H9 (cell line): ENCODE results near the gene ANGPT4. TPM values are rescaled to one million over a fixed set of nuclear protein-coding genes. Genes with fewer than 3 reads are reported as not detected.

Experiments used
- DNase-seq: peaks from one replicate; pipeline ENCODE4 v3.0.0-alpha.2; 2017
- H2AFZ ChIP-seq: one replicate; pipeline ENCODE4 v1.6.1; 2013; ENCODE audit warnings: mild to moderate bottlenecking, low read length, control low read depth, moderate library complexity
- H2AK5ac ChIP-seq: 2 replicates; pipeline ENCODE4 v1.6.1; 2013; ENCODE audit warnings: low read length, control low read depth, mixed read lengths; ENCODE audit not compliant: insufficient read length
- H2BK120ac ChIP-seq: one replicate; pipeline ENCODE4 v1.6.1; 2013; ENCODE audit warnings: low read depth, mild to moderate bottlenecking, low read length, control low read depth, inconsistent platforms; ENCODE audit not compliant: poor library complexity, severe bottlenecking
- H2BK12ac ChIP-seq: 2 replicates; pipeline ENCODE4 v1.6.1; 2013; ENCODE audit warnings: low read length, control low read depth, mixed read lengths, low read depth; ENCODE audit not compliant: insufficient read length
- H2BK15ac ChIP-seq: 2 replicates; pipeline ENCODE4 v1.6.1; 2013; ENCODE audit warnings: low read depth, low read length, control low read depth
- H2BK20ac ChIP-seq: one replicate; pipeline ENCODE4 v1.6.1; 2013; ENCODE audit warnings: low read depth, mild to moderate bottlenecking, low read length, control low read depth, inconsistent platforms; ENCODE audit not compliant: poor library complexity, severe bottlenecking
- H2BK5ac ChIP-seq: 2 replicates; pipeline ENCODE4 v1.6.1; 2013; ENCODE audit warnings: low read length, control low read depth, mixed read lengths; ENCODE audit not compliant: insufficient read length
- H3K14ac ChIP-seq: 2 replicates; pipeline ENCODE4 v1.6.1; 2013; ENCODE audit warnings: low read length, control low read depth; ENCODE audit not compliant: insufficient read depth
- H3K18ac ChIP-seq: 2 replicates; pipeline ENCODE4 v1.6.1; 2013; ENCODE audit warnings: low read depth, mild to moderate bottlenecking, mixed read lengths, low read length, control low read depth; ENCODE audit not compliant: insufficient read length
- H3K23ac ChIP-seq: 2 replicates; pipeline ENCODE4 v1.6.1; 2013; ENCODE audit warnings: low read length, control low read depth, mixed read lengths, low read depth; ENCODE audit not compliant: insufficient read length
- H3K23me2 ChIP-seq: 2 replicates; pipeline ENCODE4 v1.6.1; 2013; ENCODE audit warnings: low read depth, mild to moderate bottlenecking, mixed read lengths, low read length, control low read depth; ENCODE audit not compliant: insufficient read length, poor library complexity, severe bottlenecking
- H3K27ac ChIP-seq: 2 replicates; pipeline ENCODE4 v1.5.1; 2013; ENCODE audit warnings: low read length, control low read depth, mixed read lengths, low read depth; ENCODE audit not compliant: insufficient read length
- H3K27me3 ChIP-seq: 2 replicates; pipeline ENCODE4 v1.6.1; 2013; ENCODE audit warnings: low read length, control low read depth, inconsistent platforms; ENCODE audit not compliant: insufficient read depth
- H3K4ac ChIP-seq: 2 replicates; pipeline ENCODE4 v1.6.1; 2013; ENCODE audit warnings: low read depth, mild to moderate bottlenecking, control low read depth, inconsistent platforms, low read length, moderate library complexity
- H3K4me1 ChIP-seq: 2 replicates; pipeline ENCODE4 v1.6.1; 2013; ENCODE audit warnings: low read length, control low read depth, inconsistent platforms; ENCODE audit not compliant: insufficient read depth
- H3K4me2 ChIP-seq: 2 replicates; pipeline ENCODE4 v1.6.1; 2013; ENCODE audit warnings: low read length, control low read depth, mixed read lengths; ENCODE audit not compliant: insufficient read length, insufficient read depth
- H3K56ac ChIP-seq: 2 replicates; pipeline ENCODE4 v1.6.1; 2013; ENCODE audit warnings: low read depth, mild to moderate bottlenecking, mixed read lengths, low read length, control low read depth; ENCODE audit not compliant: insufficient read length
- H3K79me1 ChIP-seq: 2 replicates; pipeline ENCODE4 v1.6.1; 2013; ENCODE audit warnings: low read depth, mild to moderate bottlenecking, moderate library complexity, low read length, control low read depth, inconsistent platforms; ENCODE audit not compliant: insufficient read depth, poor library complexity, severe bottlenecking
- H3K79me2 ChIP-seq: 2 replicates; pipeline ENCODE4 v1.6.1; 2013; ENCODE audit warnings: low read length, control low read depth, inconsistent platforms; ENCODE audit not compliant: insufficient read depth
- H3K9ac ChIP-seq: 2 replicates; pipeline ENCODE4 v1.6.1; 2013; ENCODE audit warnings: low read length, control low read depth, mixed read lengths; ENCODE audit not compliant: insufficient read length; ENCODE audit errors: extremely low read depth
- H3K9me3 ChIP-seq: one replicate; pipeline ENCODE4 v1.6.1; 2013; ENCODE audit warnings: low read depth, low read length, inconsistent platforms; ENCODE audit not compliant: control insufficient read depth
- H3T11ph ChIP-seq: one replicate; pipeline ENCODE4 v1.6.1; 2013; ENCODE audit warnings: mild to moderate bottlenecking, low read length, control low read depth, inconsistent platforms
- H4K20me1 ChIP-seq: one replicate; pipeline ENCODE4 v1.6.1; 2013; ENCODE audit not compliant: control insufficient read depth, insufficient read length, insufficient read depth
- H4K5ac ChIP-seq: 2 replicates; pipeline ENCODE4 v1.6.1; 2013; ENCODE audit warnings: low read depth, mild to moderate bottlenecking, mixed read lengths, low read length, control low read depth; ENCODE audit not compliant: insufficient read length
- H4K8ac ChIP-seq: replicated peaks from 2 replicates; pipeline ENCODE4 v1.6.1; 2013; ENCODE audit warnings: low read length, control low read depth, mixed read lengths, low read depth; ENCODE audit not compliant: insufficient read length
- H4K91ac ChIP-seq: 2 replicates; pipeline ENCODE4 v1.6.1; 2013; ENCODE audit warnings: low read depth, mild to moderate bottlenecking, moderate library complexity, mixed read lengths, low read length, control low read depth; ENCODE audit not compliant: insufficient read length
- H3K27ac Mint-ChIP-seq, 3 experiments: 2 replicates in 2 of 3; 3 replicates in 1 of 3; pipeline ENCODE4 v1.8.0; 2020 to 2021; ENCODE audit warnings: mixed read lengths in 3 of 3, mild to moderate bottlenecking in 1 of 3, moderate library complexity in 1 of 3
- H3K27me3 Mint-ChIP-seq: 2 replicates; pipeline ENCODE4 v1.8.0; 2021; ENCODE audit warnings: low read depth, mild to moderate bottlenecking, moderate library complexity, mixed read lengths
- H3K36me3 Mint-ChIP-seq, 3 experiments: 2 replicates in 2 of 3; 3 replicates in 1 of 3; pipeline ENCODE4 v1.8.0; 2020 to 2021; ENCODE audit warnings: low read depth in 3 of 3, mixed read lengths in 3 of 3; ENCODE audit not compliant: insufficient read depth in 1 of 3
- H3K4me1 Mint-ChIP-seq, 2 experiments: 2 replicates each; pipeline ENCODE4 v1.8.0; 2020; ENCODE audit warnings: mixed read lengths in 2 of 2
- H3K4me3 Mint-ChIP-seq, 2 experiments: 2 replicates in 1 of 2; 3 replicates in 1 of 2; pipeline ENCODE4 v1.8.0; 2020 to 2021; ENCODE audit warnings: mild to moderate bottlenecking in 2 of 2, mixed read lengths in 2 of 2, moderate library complexity in 1 of 2
- H3K9me3 Mint-ChIP-seq, 2 experiments: 2 replicates in 1 of 2; 3 replicates in 1 of 2; pipeline ENCODE4 v1.8.0; 2020; ENCODE audit warnings: mild to moderate bottlenecking in 2 of 2, mixed read lengths in 2 of 2, moderate library complexity in 1 of 2
- WGBS: extraction: QIAGEN DNeasy Blood & Tissue Kit; methylation state at CpG from one replicate; pipeline ENCODE4 v1.1.7; 2013; ENCODE audit warnings: missing lambda C conversion rate, low lambda C conversion rate, mixed read lengths; ENCODE audit not compliant: insufficient read length; ENCODE audit errors: extremely low coverage; 5-methylcytosine and 5-hydroxymethylcytosine counted together
- total RNA-seq: library from RNA; stranded (reverse); gene quantifications from 2 replicates; pipeline ENCODE4 v1.2.1, GENCODE V29; 2021
- TF ChIP-seq, protein P1 (sequence below): fragments of 200-600 bp; sonication (generic); conservative IDR thresholded peaks from 3 replicates; pipeline ENCODE4 v1.8.0; 2021; ENCODE audit warnings: antibody characterized with exemption, mild to moderate bottlenecking

The ANGPT4 gene
- total RNA-seq, 1 experiment from 2014 or later, result 0.11 TPM

DNA sequence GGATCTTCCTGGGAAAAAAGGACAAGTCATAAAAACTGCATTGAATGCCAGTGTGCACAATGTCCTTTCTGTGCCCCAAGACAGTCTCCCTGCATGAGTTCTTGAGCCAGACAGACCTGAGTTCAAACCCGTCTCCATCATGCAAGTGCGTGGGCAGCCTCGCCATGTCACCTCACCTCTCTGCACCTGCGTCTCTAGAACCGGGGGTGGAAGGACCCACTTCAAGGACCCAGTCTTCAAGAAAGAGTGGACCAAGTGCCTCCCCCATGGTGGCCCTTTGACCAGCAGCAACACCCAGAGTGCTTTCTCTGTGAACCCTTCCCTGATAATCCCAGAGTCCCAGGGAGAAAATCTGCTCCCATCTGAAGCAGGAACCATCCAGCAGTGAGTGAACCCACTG is 23.5 kb upstream of the ANGPT4 start:
- no peaks in the 10 kb centered on the region for H3K79me2 ChIP-seq
- no peak overlapping the region for H4K8ac ChIP-seq
- no peak overlapping the region for H4K5ac ChIP-seq
- no peak overlapping the region for H2AFZ ChIP-seq
- H3K18ac ChIP-seq, result no peak overlapping the region
- no peak overlapping the region for H2BK20ac ChIP-seq
- H3K14ac ChIP-seq, result no peak overlapping the region
- WGBS, result no CpG with 5 or more reads among the region's 5 CpGs
- Mint-ChIP-seq H3K4me3 (no peak overlapping the region), H3K4me1 (peaks cover 16 to 21% of the 10 kb centered on the region in 2 experiments), H3K27ac (no peak overlapping the region), H3K9me3 (no peaks in the 10 kb centered on the region; a peak in 2 of 5 replicates), H3K27me3 (no peaks in the 10 kb centered on the region; the same call in none of the 2 replicates), H3K36me3 (no peaks in the 10 kb centered on the region)
- H3K79me1 ChIP-seq, result no peaks in the 10 kb centered on the region
- no peak overlapping the region for H3K4me2 ChIP-seq
- no peak overlapping the region for H4K91ac ChIP-seq
- no peaks in the 10 kb centered on the region for H3K27me3 ChIP-seq
- H3K56ac ChIP-seq, result no peak overlapping the region
- H2AK5ac ChIP-seq, result no peak overlapping the region
- no peak overlapping the region for H2BK12ac ChIP-seq
- no peak for DNase-seq
- H3K27ac ChIP-seq, result no peak overlapping the region
- H3K9ac ChIP-seq, result no peak overlapping the region
- H3K4ac ChIP-seq, result no peak overlapping the region
- H3K23ac ChIP-seq, result no peak overlapping the region
- H2BK120ac ChIP-seq, result no peak overlapping the region
- no peak overlapping the region for H2BK15ac ChIP-seq
- H4K20me1 ChIP-seq, result no peaks in the 10 kb centered on the region
- TF ChIP-seq, protein P1, sequence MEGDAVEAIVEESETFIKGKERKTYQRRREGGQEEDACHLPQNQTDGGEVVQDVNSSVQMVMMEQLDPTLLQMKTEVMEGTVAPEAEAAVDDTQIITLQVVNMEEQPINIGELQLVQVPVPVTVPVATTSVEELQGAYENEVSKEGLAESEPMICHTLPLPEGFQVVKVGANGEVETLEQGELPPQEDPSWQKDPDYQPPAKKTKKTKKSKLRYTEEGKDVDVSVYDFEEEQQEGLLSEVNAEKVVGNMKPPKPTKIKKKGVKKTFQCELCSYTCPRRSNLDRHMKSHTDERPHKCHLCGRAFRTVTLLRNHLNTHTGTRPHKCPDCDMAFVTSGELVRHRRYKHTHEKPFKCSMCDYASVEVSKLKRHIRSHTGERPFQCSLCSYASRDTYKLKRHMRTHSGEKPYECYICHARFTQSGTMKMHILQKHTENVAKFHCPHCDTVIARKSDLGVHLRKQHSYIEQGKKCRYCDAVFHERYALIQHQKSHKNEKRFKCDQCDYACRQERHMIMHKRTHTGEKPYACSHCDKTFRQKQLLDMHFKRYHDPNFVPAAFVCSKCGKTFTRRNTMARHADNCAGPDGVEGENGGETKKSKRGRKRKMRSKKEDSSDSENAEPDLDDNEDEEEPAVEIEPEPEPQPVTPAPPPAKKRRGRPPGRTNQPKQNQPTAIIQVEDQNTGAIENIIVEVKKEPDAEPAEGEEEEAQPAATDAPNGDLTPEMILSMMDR, result no peak
- peaks cover 5% of the 10 kb centered on the region; the same call in 1 of the 2 replicates for H3K4me1 ChIP-seq
- H3T11ph ChIP-seq, result no peak overlapping the region
- H2BK5ac ChIP-seq, result no peak overlapping the region
- no peaks in the 10 kb centered on the region for H3K23me2 ChIP-seq
- H3K9me3 ChIP-seq, result no peaks in the 10 kb centered on the region
